GM03348 (cell line): ENCODE data around the gene FBXW8.

Experiments used
- DNase-seq: peaks from one replicate; pipeline ENCODE4 v3.0.0; 2012; ENCODE audit warnings: low spot score

The FBXW8 gene

GRCh38 chr12:117024961-117025480 is 114.3 kb downstream of the FBXW8 start:
- no peak for DNase-seq

- DNase-seq = peak; percentile 89
Observed at GRCh38 chr12:117025481-117026151, 114.9 kb downstream of the FBXW8 start.

- no peak for DNase-seq
Observed at GRCh38 chr12:117026343-117026742, 115.6 kb downstream of the FBXW8 start.

- no peak for DNase-seq
Observed at GRCh38 chr12:117026921-117027250, 116.1 kb downstream of the FBXW8 start.

- DNase-seq = no peak
Observed at GRCh38 chr12:117027251-117028086, 116.7 kb downstream of the FBXW8 start.

- no peak for DNase-seq
Observed at GRCh38 chr12:117028254-117028653, 117.5 kb downstream of the FBXW8 start.

- no peak for DNase-seq
Observed at GRCh38 chr12:117030187-117030900, 119.6 kb downstream of the FBXW8 start.

GRCh38 chr12:117031843-117032592 is 121.3 kb downstream of the FBXW8 start:
- DNase-seq = no peak

- DNase-seq = peak; percentile 33
Observed at GRCh38 chr12:117032593-117033381, 122.0 kb downstream of the FBXW8 start.

- no peak for DNase-seq
Observed at GRCh38 chr12:117033382-117034221, 122.9 kb downstream of the FBXW8 start.

GRCh38 chr12:117034249-117034648 is 123.5 kb downstream of the FBXW8 start:
- DNase-seq = no peak

GRCh38 chr12:117034701-117035151 is 124.0 kb downstream of the FBXW8 start:
- DNase-seq = no peak

GRCh38 chr12:117035287-117035686 is 124.5 kb downstream of the FBXW8 start:
- DNase-seq = no peak

GRCh38 chr12:117036046-117036445 is 125.3 kb downstream of the FBXW8 start:
- no peak for DNase-seq

- DNase-seq = no peak
Observed at GRCh38 chr12:117036547-117036946, 125.8 kb downstream of the FBXW8 start.

- DNase-seq = no peak
Observed at GRCh38 chr12:117037289-117038022, 126.7 kb downstream of the FBXW8 start.

- no peak for DNase-seq
Observed at GRCh38 chr12:117038023-117038680, 127.4 kb downstream of the FBXW8 start.

GRCh38 chr12:117038919-117039318 is 128.2 kb downstream of the FBXW8 start:
- DNase-seq = no peak

GRCh38 chr12:117039891-117040309 is 129.2 kb downstream of the FBXW8 start:
- DNase-seq = no peak
